ENCODE results near the gene NDUFB11. TPM values are rescaled to one million over a fixed set of nuclear protein-coding genes. Genes with fewer than 3 reads are reported as not detected.
A peak's percentile ranks its signal among the peaks of the same experiment; 100 is the strongest.

The NDUFB11 gene
- total RNA-seq (100 to 1,000 TPM in 3 of 5 donors, 10 to 100 TPM in 2; 45.3 to 408 (median 196) TPM), polyA plus RNA-seq (10 to 100 TPM; 86.0 to 97.7 (median 90.8) TPM)
- long read RNA-seq, donor 1, transcript NDUFB11-202 (3 exons, 1,388 nt) = major isoform, 26 of 36 reads
- long read RNA-seq, donor 1, transcript NDUFB11-201 (3 exons, 948 nt) = minor isoform, 10 of 36 reads
- long read RNA-seq, donor 1, partial matches to known transcripts = 0 of 36 reads
- long read RNA-seq, donor 1, other reads (novel, unspliced or antisense) = 0 of 36 reads
- long read RNA-seq, donor 2, transcript NDUFB11-201 (3 exons, 948 nt) = minor isoform, 12 of 46 reads
- long read RNA-seq, donor 2, transcript NDUFB11-202 (3 exons, 1,388 nt) = major isoform, 34 of 46 reads
- long read RNA-seq, donor 2, partial matches to known transcripts = 0 of 46 reads
- long read RNA-seq, donor 2, other reads (novel, unspliced or antisense) = 0 of 46 reads
- long read RNA-seq, donor 3, transcript NDUFB11-202 (3 exons, 1,388 nt) = major isoform, 39 of 47 reads
- long read RNA-seq, donor 3, transcript NDUFB11-201 (3 exons, 948 nt) = minor isoform, 8 of 47 reads
- long read RNA-seq, donor 3, partial matches to known transcripts = 0 of 47 reads
- long read RNA-seq, donor 3, other reads (novel, unspliced or antisense) = 0 of 47 reads
- long read RNA-seq, donor 4, partial matches to known transcripts = 0 of 6 reads
- long read RNA-seq, donor 4, other reads (novel, unspliced or antisense) = 0 of 6 reads
- long read RNA-seq, donor 5, transcript NDUFB11-201 (3 exons, 948 nt) = minor isoform, 20 of 97 reads
- long read RNA-seq, donor 5, transcript NDUFB11-202 (3 exons, 1,388 nt) = major isoform, 77 of 97 reads
- long read RNA-seq, donor 5, partial matches to known transcripts = 0 of 97 reads
- long read RNA-seq, donor 5, other reads (novel, unspliced or antisense) = 0 of 97 reads
- long read RNA-seq, donor 6, transcript NDUFB11-201 (3 exons, 948 nt) = minor isoform, 48 of 168 reads
- long read RNA-seq, donor 6, transcript NDUFB11-202 (3 exons, 1,388 nt) = major isoform, 114 of 168 reads
- long read RNA-seq, donor 6, partial matches to known transcripts = 6 of 168 reads
- long read RNA-seq, donor 6, other reads (novel, unspliced or antisense) = 0 of 168 reads
- long read RNA-seq, donor 7, transcript NDUFB11-201 (3 exons, 948 nt) = minor isoform, 29 of 120 reads
- long read RNA-seq, donor 7, transcript NDUFB11-202 (3 exons, 1,388 nt) = major isoform, 91 of 120 reads
- long read RNA-seq, donor 7, partial matches to known transcripts = 0 of 120 reads
- long read RNA-seq, donor 7, other reads (novel, unspliced or antisense) = 0 of 120 reads
- long read RNA-seq, donor 8, transcript NDUFB11-201 (3 exons, 948 nt) = minor isoform, 23 of 103 reads
- long read RNA-seq, donor 8, transcript NDUFB11-202 (3 exons, 1,388 nt) = major isoform, 80 of 103 reads
- long read RNA-seq, donor 8, partial matches to known transcripts = 0 of 103 reads
- long read RNA-seq, donor 8, other reads (novel, unspliced or antisense) = 0 of 103 reads
- long read RNA-seq, donor 9, transcript NDUFB11-201 (3 exons, 948 nt) = minor isoform, 25 of 116 reads
- long read RNA-seq, donor 9, transcript NDUFB11-202 (3 exons, 1,388 nt) = major isoform, 69 of 116 reads
- long read RNA-seq, donor 9, partial matches to known transcripts = 22 of 116 reads
- long read RNA-seq, donor 9, other reads (novel, unspliced or antisense) = 0 of 116 reads
- long read RNA-seq, donor 10, transcript NDUFB11-202 (3 exons, 1,388 nt) = major isoform, 35 of 47 reads
- long read RNA-seq, donor 10, transcript NDUFB11-201 (3 exons, 948 nt) = minor isoform, 12 of 47 reads
- long read RNA-seq, donor 10, partial matches to known transcripts = 0 of 47 reads
- long read RNA-seq, donor 10, other reads (novel, unspliced or antisense) = 0 of 47 reads

DNA sequence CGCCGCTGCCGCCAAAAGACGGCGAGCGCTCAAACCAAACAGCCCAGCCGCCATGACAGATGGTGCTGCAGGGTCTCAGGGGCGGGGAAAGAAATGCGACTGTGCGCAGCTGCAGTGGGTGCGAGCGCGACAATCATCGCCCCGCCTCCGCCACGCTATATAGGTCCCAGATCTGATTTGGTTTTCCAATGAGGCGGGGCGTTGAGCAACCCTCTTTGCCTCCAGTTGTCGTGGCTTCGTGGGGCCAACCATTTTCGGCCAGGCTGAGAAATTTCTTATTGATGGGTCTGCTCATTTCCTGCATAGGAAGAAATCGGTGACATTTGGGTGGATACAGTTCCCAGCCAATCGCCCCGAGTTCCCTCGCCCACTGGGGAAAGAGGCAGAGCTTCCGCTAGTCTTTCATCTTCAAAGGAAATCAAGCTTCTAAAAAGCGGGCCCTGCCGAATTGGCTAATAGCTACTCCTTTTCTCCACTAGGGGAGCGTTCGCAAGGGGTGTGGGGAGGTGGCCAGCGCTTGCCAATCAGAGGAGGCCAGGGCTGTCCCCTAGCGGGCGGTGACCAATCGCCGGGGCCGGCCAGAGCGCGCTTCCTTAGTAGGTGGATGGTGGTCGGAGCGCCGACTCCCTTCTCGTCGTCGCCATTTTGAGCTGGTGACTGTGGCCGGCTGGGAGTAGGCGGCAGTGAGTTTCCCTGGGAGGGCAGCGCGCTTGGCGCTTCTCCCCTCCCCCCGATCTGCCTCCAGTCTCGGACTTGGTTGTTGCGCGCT lies at the start of gene NDUFB11, which contains the start of gene RBM10:
Gene NDUFB11 (minus strand): TSS at position 77 of the 769 bp plus-strand sequence. CDS start 23 bp downstream, at position 54.
Gene RBM10 (plus strand): TSS at position 596 of the 769 bp plus-strand sequence. CDS start 2,261 bp downstream, outside the sequence.
- peaks cover 0 to 28% (median 19%) of the 10 kb centered on the region in 4 donors for H3K36me3 ChIP-seq
- DNase-seq = peak; percentile 92 to 97
- 0 to 42% (median 5%) methylated on average over 16 to 54 of the region's 54 CpGs for WGBS, 5 donors
- intact Hi-C loops (cut with DNase I; ENCODE audit: low total_unique reads) = no loop called here
- peaks cover 0 to 4% (median 0%) of the 10 kb centered on the region in 3 donors for H3K27me3 ChIP-seq
- TF ChIP-seq POLR2AphosphoS5 (IDR thresholded peaks at IDR 0.05) (peak; percentile 53 to 89 (median 82)), POLR2A (IDR thresholded peaks at IDR 0.05) (peak in 1 of 4 donors; percentile 41), CTCF (IDR thresholded peaks at IDR 0.05) (peak in 6 of 7 experiments; percentile 49 to 82 (median 59)), EP300 (IDR thresholded peaks at IDR 0.05) (no peak)
- peak within 1 kb of the TSS; percentile 90 to 99 (median 95) for H3K27ac ChIP-seq
- H3K9me3 ChIP-seq = peaks cover 0 to 4% (median under 1%) of the 10 kb centered on the region in 4 donors
- H3K4me1 ChIP-seq = peaks cover 0 to 35% (median 25%) of the 10 kb centered on the region in 4 donors
- H3K4me3 ChIP-seq = peak within 1 kb of the TSS; percentile 57 to 73 (median 59)

GRCh38 chrX:47193475-47194193 lies 49.1 kb upstream of the NDUFB11 start, which contains the start of gene UBA1:
TSS of gene UBA1 (plus strand) at chrX:47193829. CDS start at chrX:47198803, 4,974 bp downstream.
- Histone ChIP-seq H3K9me3 (no peaks in the 10 kb centered on the region), H3K4me1 (peaks cover 20 to 72% (median 65%) of the 10 kb centered on the region in 4 donors), H3K27ac (peak within 1 kb of the TSS; percentile 95 to 98 (median 96)), H3K36me3 (peaks cover 0 to 10% (median 8%) of the 10 kb centered on the region in 4 donors), H3K4me3 (peak within 1 kb of the TSS; percentile 51 to 73 (median 68)), H3K27me3 (peaks cover 0 to 12% (median 0%) of the 10 kb centered on the region in 3 donors)
- 0 to 1% (median 0%) methylated on average over 25 to 50 of the region's 50 CpGs for WGBS, 5 donors
- DNase-seq = peak; percentile 98 to 99
- TF ChIP-seq POLR2AphosphoS5 (IDR thresholded peaks at IDR 0.05) (peak; percentile 75 to 86 (median 78)), POLR2A (IDR thresholded peaks at IDR 0.05) (peak in 1 of 4 donors; percentile 49), CTCF (IDR thresholded peaks at IDR 0.05) (peak in 5 of 7 experiments; percentile 58 to 99 (median 70)), EP300 (IDR thresholded peaks at IDR 0.05) (no peak)
- intact Hi-C loops (cut with DNase I; ENCODE audit: low total_unique reads) = loop anchor here (10.0 kb wide), 2 partner anchors 191 to 331 kb away; no protein-coding TSS in a partner anchor
